Mucosa of descending colon (tissue), 3 donors: ENCODE measurements around the gene PRKG1. TPM values are rescaled to one million over a fixed set of nuclear protein-coding genes. Genes with fewer than 3 reads are reported as not detected.

Experiments used
- ATAC-seq: fragments of 200-7000 bp; cut with Tn5 transposase; one replicate; pipeline ENCODE4 v1.9.1; 2020; ENCODE audit warnings: mild to moderate bottlenecking, moderate library complexity
- DNase-seq, 3 donors: peaks; one replicate each; pipeline ENCODE4 v3.0.0-alpha.2; 2020
- H3K36me3 ChIP-seq: fragments of 200-600 bp; one replicate; pipeline ENCODE4 v1.8.0; 2021; ENCODE audit warnings: low read depth, mild to moderate bottlenecking
- H3K4me1 ChIP-seq: fragments of 200-600 bp; one replicate; pipeline ENCODE4 v1.8.0; 2021; ENCODE audit warnings: low read depth, mild to moderate bottlenecking
- H3K4me3 ChIP-seq: fragments of 200-600 bp; one replicate; pipeline ENCODE4 v1.8.0; 2021; ENCODE audit warnings: mild to moderate bottlenecking
- H3K9me3 ChIP-seq: fragments of 200-600 bp; one replicate; pipeline ENCODE4 v1.8.0; 2021; ENCODE audit warnings: mild to moderate bottlenecking
- CTCF ChIP-seq: fragments of 200-600 bp; IDR thresholded peaks from one replicate; pipeline ENCODE4 v1.8.0; 2022; ENCODE audit warnings: antibody characterized with exemption, mild to moderate bottlenecking
- intact Hi-C, 2 donors: fragments of 100-400 bp; cut with DNase I in 1 of 2; cut with micrococcal nuclease in 1 of 2; formaldehyde crosslinking; loops; one replicate each; pipeline versions ENCODE4 v1.11.0 to v1.11.1; 2022; cut with DNase I, micrococcal nuclease
- total RNA-seq, 3 donors: library from RNA; stranded (reverse); fragmentation: NEBNext Ultra II Directional in 2 of 3; extraction: Animal tissue kit (Norgen Biotek cat#: 25700) in 2 of 3; gene quantifications; one replicate each; pipeline versions ENCODE4 v1.2.1 to v1.2.4, GENCODE V29; 2021 to 2023
- donor health status: DM: no; HTN: no; CAD: no; lungs with moderate emphysema.
- donor health status: DM: no; HTN: no; CAD: no.
- donor health status: DM: no; HTN: yes; CAD: no.

Gene PRKG1
- total RNA-seq, 3 donors from 2014 or later = 17.1 to 55.6 (median 21.1) TPM

- no peaks in the 10 kb centered on the region for H3K9me3 ChIP-seq
- DNase-seq = no peak
- intact Hi-C loops = no loop called here
- H3K36me3 ChIP-seq = no peaks in the 10 kb centered on the region
- no peak overlapping the region for H3K4me3 ChIP-seq
- TF ChIP-seq CTCF = no peak
- H3K4me1 ChIP-seq = no peaks in the 10 kb centered on the region
- no peak for ATAC-seq
Measured at GRCh38 chr10:51867956-51868355, 793.7 kb downstream of the PRKG1 start.

GRCh38 chr10:51874131-51874530 lies 799.8 kb downstream of the PRKG1 start:
- intact Hi-C loops = no loop called here
- no peaks in the 10 kb centered on the region for H3K9me3 ChIP-seq
- no peak overlapping the region for H3K4me3 ChIP-seq
- DNase-seq = no peak
- H3K36me3 ChIP-seq = no peaks in the 10 kb centered on the region
- ATAC-seq = no peak
- TF ChIP-seq CTCF = no peak
- no peaks in the 10 kb centered on the region for H3K4me1 ChIP-seq

- no peak for TF ChIP-seq CTCF
- Histone ChIP-seq H3K9me3 (no peaks in the 10 kb centered on the region), H3K4me1 (no peaks in the 10 kb centered on the region), H3K36me3 (no peaks in the 10 kb centered on the region), H3K4me3 (no peak overlapping the region)
- DNase-seq = no peak
- intact Hi-C loops = no loop called here
- no peak for ATAC-seq
Measured at GRCh38 chr10:51875610-51876009, 801.3 kb downstream of the PRKG1 start.

- Histone ChIP-seq H3K4me1 (no peaks in the 10 kb centered on the region), H3K4me3 (no peak overlapping the region), H3K36me3 (no peaks in the 10 kb centered on the region), H3K9me3 (no peaks in the 10 kb centered on the region)
- ATAC-seq = no peak
- intact Hi-C loops = no loop called here
- no peak for TF ChIP-seq CTCF
- DNase-seq = no peak
Measured at GRCh38 chr10:51876503-51876902, 802.2 kb downstream of the PRKG1 start.

- no peak for TF ChIP-seq CTCF
- no peak for ATAC-seq
- intact Hi-C loops = no loop called here
Measured at GRCh38 chr10:51876979-51877378, 802.7 kb downstream of the PRKG1 start.

GRCh38 chr10:51877636-51878035 lies 803.3 kb downstream of the PRKG1 start:
- TF ChIP-seq CTCF = no peak
- Histone ChIP-seq H3K36me3 (no peaks in the 10 kb centered on the region), H3K4me3 (no peak overlapping the region), H3K4me1 (no peaks in the 10 kb centered on the region), H3K9me3 (no peaks in the 10 kb centered on the region)
- no peak for DNase-seq
- intact Hi-C loops = no loop called here
- ATAC-seq = no peak

More at GRCh38 chr10:51876979-51877378, 802.7 kb downstream of the PRKG1 start:
- Histone ChIP-seq H3K36me3 (no peaks in the 10 kb centered on the region), H3K4me3 (no peak overlapping the region), H3K4me1 (no peaks in the 10 kb centered on the region), H3K9me3 (no peaks in the 10 kb centered on the region)
- no peak for DNase-seq
